DND-41 (cell line): ENCODE data around the gene EFNA2.
"Not testable (repeated sequence)": the region's sequence is repeated elsewhere in the genome, so short reads cannot be mapped to it uniquely, and the experiment has no call there.

Experiments used
- ATAC-seq: fragments of 200-7000 bp; cut with Tn5 transposase; 3 replicates; pipeline ENCODE4 v1.9.1; 2021; ENCODE audit warnings: low read depth; ENCODE audit not compliant: insufficient read depth
- DNase-seq: peaks from one replicate; pipeline ENCODE4 v3.0.0-alpha.2; 2020
- H2AFZ ChIP-seq: 2 replicates; pipeline ENCODE4 v1.6.0; 2012; ENCODE audit warnings: low read depth, low read length
- H3K27ac ChIP-seq: 2 replicates; pipeline ENCODE4 v1.5.1; 2012; ENCODE audit warnings: low read length, inconsistent platforms
- H3K27me3 ChIP-seq: fragments of 200-600 bp; sonication (generic); 2 replicates; pipeline ENCODE4 v1.6.0; 2012; ENCODE audit warnings: low read length, mild to moderate bottlenecking, inconsistent platforms; ENCODE audit not compliant: insufficient read depth, poor library complexity
- H3K36me3 ChIP-seq: 2 replicates; pipeline ENCODE4 v1.5.1; 2012; ENCODE audit warnings: low read length, inconsistent platforms; ENCODE audit not compliant: insufficient read depth
- H3K4me1 ChIP-seq: 2 replicates; pipeline ENCODE4 v1.5.1; 2012; ENCODE audit warnings: mild to moderate bottlenecking, low read length; ENCODE audit not compliant: insufficient read depth
- H3K4me2 ChIP-seq: 2 replicates; pipeline ENCODE4 v1.6.0; 2012; ENCODE audit warnings: mild to moderate bottlenecking, moderate library complexity, low read length, inconsistent platforms; ENCODE audit not compliant: insufficient read depth
- H3K4me3 ChIP-seq, 2 experiments: fragments of 200-600 bp in 1 of 2; shearing (Covaris generic) in 1 of 2; 2 replicates each; pipeline ENCODE4 v1.5.1; 2012 to 2016; ENCODE audit warnings: inconsistent platforms in 2 of 2, low read length in 2 of 2, mild to moderate bottlenecking in 2 of 2, low read depth in 1 of 2, moderate library complexity in 1 of 2
- H3K79me2 ChIP-seq: 2 replicates; pipeline ENCODE4 v1.6.0; 2012; ENCODE audit warnings: low read length, inconsistent platforms; ENCODE audit not compliant: insufficient read depth
- H3K9ac ChIP-seq: 2 replicates; pipeline ENCODE4 v1.6.0; 2012; ENCODE audit warnings: low read depth, mild to moderate bottlenecking, inconsistent platforms, low read length, moderate library complexity
- H3K9me3 ChIP-seq: 2 replicates; pipeline ENCODE4 v1.5.1; 2012; ENCODE audit warnings: low read length, moderate library complexity, mild to moderate bottlenecking, inconsistent platforms; ENCODE audit not compliant: insufficient read depth, severe bottlenecking
- H4K20me1 ChIP-seq: 2 replicates; pipeline ENCODE4 v1.6.0; 2012; ENCODE audit warnings: low read length; ENCODE audit not compliant: insufficient read depth
- CTCF ChIP-seq: IDR thresholded peaks from 2 replicates; pipeline ENCODE4 v1.5.1; 2012; ENCODE audit warnings: borderline replicate concordance, low read length, moderate library complexity, mild to moderate bottlenecking; ENCODE audit not compliant: poor library complexity, severe bottlenecking; ENCODE audit errors: extremely low read depth
- EZH2 ChIP-seq: IDR thresholded peaks from 3 replicates; pipeline ENCODE4 v1.6.1; 2012; ENCODE audit warnings: borderline replicate concordance, low read depth, mild to moderate bottlenecking, moderate library complexity, low read length, inconsistent platforms; ENCODE audit not compliant: severe bottlenecking

Gene EFNA2

GRCh38 chr19:1316466-1316865, 30.8 kb downstream of the EFNA2 start:
- no peak overlapping the region for H3K9ac ChIP-seq
- H3K79me2 ChIP-seq, result no peaks in the 10 kb centered on the region
- no peaks in the 10 kb centered on the region for H3K36me3 ChIP-seq
- DNase-seq (no peak), ATAC-seq (no peak)
- H3K27me3 ChIP-seq, result peaks cover 18% of the 10 kb centered on the region
- no peak overlapping the region for H3K4me3 ChIP-seq
- H2AFZ ChIP-seq, result no peak overlapping the region
- no peaks in the 10 kb centered on the region for H3K4me1 ChIP-seq
- peaks cover 4% of the 10 kb centered on the region; the same call in 1 of the 2 replicates for H4K20me1 ChIP-seq
- no peak overlapping the region for H3K27ac ChIP-seq
- TF ChIP-seq EZH2, result no peak
- no peak for TF ChIP-seq CTCF
- H3K9me3 ChIP-seq, result no peaks in the 10 kb centered on the region
- no peak overlapping the region for H3K4me2 ChIP-seq

DNA sequence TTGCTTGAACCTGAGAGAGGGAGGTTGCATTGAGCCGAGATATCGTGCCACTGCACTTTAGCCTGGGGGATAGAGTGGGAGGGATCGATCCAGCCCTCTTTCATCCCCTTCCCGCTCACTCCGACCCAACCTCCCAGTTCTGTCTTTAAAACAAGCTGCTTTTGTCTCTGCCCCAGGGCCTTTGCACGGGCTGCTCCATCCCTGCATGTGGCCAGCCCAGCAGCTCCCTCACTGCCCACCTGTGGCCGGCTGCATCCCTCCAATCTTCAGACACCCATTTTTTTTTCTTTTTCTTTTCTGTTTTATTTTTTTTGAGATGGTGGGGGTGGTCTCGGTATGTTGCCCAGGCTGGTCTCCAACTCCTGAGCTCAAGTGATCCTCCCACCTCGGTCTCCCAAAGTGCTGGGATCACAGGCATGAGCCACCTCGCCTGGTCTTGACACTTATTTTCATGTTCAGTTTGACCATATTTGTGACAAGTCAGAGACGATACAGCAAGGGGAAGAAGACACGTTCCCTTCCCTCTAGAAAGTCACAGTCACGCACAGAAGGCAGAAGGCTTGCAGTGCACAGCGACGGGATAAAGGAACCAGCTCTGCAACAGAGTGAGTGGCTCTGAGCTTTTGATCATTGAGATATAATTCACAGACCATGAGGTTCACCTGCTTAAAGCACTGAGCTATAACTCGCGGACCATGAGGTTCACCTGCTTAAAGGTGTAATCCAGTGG, 31.8 kb downstream of the EFNA2 start:
- ATAC-seq, result no peak
- Histone ChIP-seq H3K4me2 (no peak overlapping the region), H3K4me1 (no peaks in the 10 kb centered on the region), H3K36me3 (no peaks in the 10 kb centered on the region), H3K79me2 (no peaks in the 10 kb centered on the region), H2AFZ (no peak overlapping the region), H3K27me3 (peaks cover 18% of the 10 kb centered on the region), H3K9ac (no peak overlapping the region), H3K9me3 (no peaks in the 10 kb centered on the region), H4K20me1 (peaks cover 4% of the 10 kb centered on the region; the same call in 1 of the 2 replicates), H3K4me3 (no peak overlapping the region), H3K27ac (no peak overlapping the region)
- TF ChIP-seq CTCF (no peak), EZH2 (no peak)
- no peak for DNase-seq

- TF ChIP-seq EZH2 (no peak), CTCF (no peak)
- Histone ChIP-seq H3K4me2 (no peak overlapping the region), H4K20me1 (peaks cover 4% of the 10 kb centered on the region; the same call in 1 of the 2 replicates), H3K36me3 (no peaks in the 10 kb centered on the region), H3K9ac (no peak overlapping the region), H3K27me3 (peaks cover 18% of the 10 kb centered on the region), H2AFZ (no peak overlapping the region), H3K79me2 (no peaks in the 10 kb centered on the region), H3K9me3 (no peaks in the 10 kb centered on the region), H3K4me1 (no peaks in the 10 kb centered on the region), H3K27ac (no peak overlapping the region), H3K4me3 (no peak overlapping the region)
- ATAC-seq (no peak), DNase-seq (no peak)
These were observed 33.2 kb downstream of the EFNA2 start for GRCh38 chr19:1318678-1319471.

DNA sequence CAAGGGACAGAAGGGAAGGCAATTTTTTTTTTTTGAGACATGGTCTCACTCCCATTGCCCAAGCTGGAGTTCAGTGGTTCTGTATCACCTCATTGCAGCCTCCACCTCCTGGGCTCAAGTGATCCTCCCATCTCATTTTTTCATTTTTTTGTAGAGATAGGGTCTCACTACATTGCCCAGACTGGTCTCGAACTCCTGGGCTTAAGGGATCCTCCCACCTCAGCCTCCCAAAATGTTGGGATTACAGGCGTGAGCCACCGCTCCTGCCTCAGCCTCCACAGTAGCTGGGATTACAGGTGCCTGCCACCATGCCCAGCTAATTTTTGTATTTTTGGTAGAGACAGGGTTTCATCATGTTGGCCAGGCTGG, 34.6 kb downstream of the EFNA2 start:
- H3K9me3 ChIP-seq, H3K4me3 ChIP-seq, H4K20me1 ChIP-seq, H3K4me1 ChIP-seq, H3K27ac ChIP-seq, ATAC-seq, H3K4me2 ChIP-seq, H3K79me2 ChIP-seq, H3K36me3 ChIP-seq, H3K9ac ChIP-seq, H2AFZ ChIP-seq, DNase-seq: not testable (repeated sequence)
- peaks cover 17% of the 10 kb centered on the region for H3K27me3 ChIP-seq
